ENCODE data around the gene ELK1.
"Not testable (repeated sequence)": the region's sequence is repeated elsewhere in the genome, so short reads cannot be mapped to it uniquely, and the experiment has no call there.

ELK1 gene

DNA sequence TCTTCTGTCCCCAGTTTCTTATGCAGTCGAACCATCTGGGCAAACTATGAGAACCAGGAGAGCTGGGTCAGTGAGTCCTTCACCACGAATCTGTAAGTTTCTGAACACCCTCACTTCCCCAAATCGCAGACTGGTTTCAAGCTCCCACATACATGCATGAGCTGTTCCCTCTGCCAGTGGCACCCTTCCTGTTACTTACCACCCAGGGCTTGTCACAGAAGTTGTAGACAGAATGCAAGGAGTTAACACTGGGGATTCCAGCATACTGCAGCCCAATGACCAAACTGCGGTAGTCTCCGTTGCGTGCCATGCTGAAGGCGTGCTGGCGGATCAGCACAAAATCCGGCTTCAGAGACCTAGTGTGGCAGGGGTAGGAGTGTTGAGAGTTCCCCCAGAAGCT lies 45.3 kb downstream of the ELK1 start:
- TF ChIP-seq, protein P1, sequence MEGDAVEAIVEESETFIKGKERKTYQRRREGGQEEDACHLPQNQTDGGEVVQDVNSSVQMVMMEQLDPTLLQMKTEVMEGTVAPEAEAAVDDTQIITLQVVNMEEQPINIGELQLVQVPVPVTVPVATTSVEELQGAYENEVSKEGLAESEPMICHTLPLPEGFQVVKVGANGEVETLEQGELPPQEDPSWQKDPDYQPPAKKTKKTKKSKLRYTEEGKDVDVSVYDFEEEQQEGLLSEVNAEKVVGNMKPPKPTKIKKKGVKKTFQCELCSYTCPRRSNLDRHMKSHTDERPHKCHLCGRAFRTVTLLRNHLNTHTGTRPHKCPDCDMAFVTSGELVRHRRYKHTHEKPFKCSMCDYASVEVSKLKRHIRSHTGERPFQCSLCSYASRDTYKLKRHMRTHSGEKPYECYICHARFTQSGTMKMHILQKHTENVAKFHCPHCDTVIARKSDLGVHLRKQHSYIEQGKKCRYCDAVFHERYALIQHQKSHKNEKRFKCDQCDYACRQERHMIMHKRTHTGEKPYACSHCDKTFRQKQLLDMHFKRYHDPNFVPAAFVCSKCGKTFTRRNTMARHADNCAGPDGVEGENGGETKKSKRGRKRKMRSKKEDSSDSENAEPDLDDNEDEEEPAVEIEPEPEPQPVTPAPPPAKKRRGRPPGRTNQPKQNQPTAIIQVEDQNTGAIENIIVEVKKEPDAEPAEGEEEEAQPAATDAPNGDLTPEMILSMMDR (IDR thresholded peaks at IDR 0.05; ENCODE audit: low read depth, low read length, missing control alignments): no peak
- no peak overlapping the region for H3K4me3 ChIP-seq (replicated peaks; ENCODE audit: low read depth, low read length)
- DNase-seq (ENCODE audit: extremely low read depth, low read depth): no peak

GRCh38 chrX:47603125-47603524 lies 47.2 kb downstream of the ELK1 start:
- not testable (repeated sequence) for H3K4me3 ChIP-seq (replicated peaks; ENCODE audit: low read depth, low read length); DNase-seq (ENCODE audit: extremely low read depth, low read depth)

GRCh38 chrX:47597222-47597621 lies 53.1 kb downstream of the ELK1 start:
- TF ChIP-seq, protein P1 (IDR thresholded peaks at IDR 0.05; ENCODE audit: low read depth, low read length, missing control alignments): no peak
- DNase-seq (ENCODE audit: extremely low read depth, low read depth): no peak
- no peak overlapping the region for H3K4me3 ChIP-seq (replicated peaks; ENCODE audit: low read depth, low read length)

DNA sequence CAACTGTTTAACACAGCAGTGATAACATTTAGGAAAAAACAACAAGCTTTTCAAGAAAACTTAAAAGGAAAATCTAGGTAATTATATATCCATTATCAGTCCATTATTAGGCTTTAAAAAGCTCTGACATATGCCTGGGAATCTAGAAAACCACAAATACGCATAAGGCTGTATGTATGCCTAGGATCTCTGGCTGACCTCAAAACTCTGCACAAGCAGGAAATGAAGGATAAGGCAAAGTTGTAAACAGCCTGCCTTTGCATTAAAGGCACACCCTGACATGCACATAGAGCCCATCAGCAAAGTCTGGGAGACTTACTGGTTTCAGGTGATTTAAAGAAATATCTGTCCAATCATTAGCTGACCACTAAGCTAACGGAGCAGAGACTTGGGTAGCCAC lies 54.1 kb downstream of the ELK1 start:
- H3K4me3 ChIP-seq (replicated peaks; ENCODE audit: low read depth, low read length): no peak overlapping the region
- TF ChIP-seq, protein P1 (IDR thresholded peaks at IDR 0.05; ENCODE audit: low read depth, low read length, missing control alignments): no peak
- DNase-seq (ENCODE audit: extremely low read depth, low read depth): no peak

GRCh38 chrX:47595716-47596251 lies 54.6 kb downstream of the ELK1 start:
- H3K4me3 ChIP-seq (replicated peaks; ENCODE audit: low read depth, low read length): no peak overlapping the region
- TF ChIP-seq, protein P1 (IDR thresholded peaks at IDR 0.05; ENCODE audit: low read depth, low read length, missing control alignments): no peak
- DNase-seq (ENCODE audit: extremely low read depth, low read depth): no peak

DNA sequence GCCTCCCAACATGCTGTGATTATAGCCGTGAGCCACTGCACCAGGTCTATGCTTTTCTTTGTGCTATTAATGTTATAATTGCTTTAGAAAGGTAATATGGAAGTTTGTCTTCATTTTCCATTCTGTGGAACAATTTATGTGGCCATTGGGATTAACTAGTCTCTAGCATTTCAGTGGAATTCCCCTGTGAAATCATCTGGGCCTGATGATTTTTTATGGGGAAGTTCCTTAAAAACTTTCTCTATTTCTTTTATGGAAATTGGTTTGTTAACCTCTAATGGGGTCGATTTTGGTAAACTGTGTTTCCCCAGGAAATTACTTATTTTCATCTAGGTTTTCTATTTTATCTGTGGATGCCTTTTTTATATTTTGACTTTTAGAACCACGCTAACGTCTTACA lies 56.8 kb downstream of the ELK1 start:
- H3K4me3 ChIP-seq (replicated peaks; ENCODE audit: low read depth, low read length): no peak overlapping the region
- TF ChIP-seq, protein P1 (IDR thresholded peaks at IDR 0.05; ENCODE audit: low read depth, low read length, missing control alignments): no peak
- DNase-seq (ENCODE audit: extremely low read depth, low read depth): no peak

GRCh38 chrX:47590984-47591383 lies 59.4 kb downstream of the ELK1 start:
- DNase-seq (ENCODE audit: extremely low read depth, low read depth): no peak
- TF ChIP-seq, protein P1 (IDR thresholded peaks at IDR 0.05; ENCODE audit: low read depth, low read length, missing control alignments): no peak

More at GRCh38 chrX:47590984-47591383, 59.4 kb downstream of the ELK1 start:
- H3K4me3 ChIP-seq (replicated peaks; ENCODE audit: low read depth, low read length): no peak overlapping the region

Measured in HFF-Myc (cell line).